UCSD-AML1 (cell line): ENCODE data around the gene KCNN3.
A peak's percentile ranks its signal among the peaks of the same experiment; 100 is the strongest.
"Not testable (repeated sequence)": the region's sequence is repeated elsewhere in the genome, so short reads cannot be mapped to it uniquely, and the experiment has no call there.

Experiments used
- DNase-seq: peaks from one replicate; lab custom pipeline; 2025; ENCODE audit not compliant: unreplicated experiment; lab: John Stamatoyannopoulos, UW

The KCNN3 gene

GRCh38 chr1:154870115-154870571 lies at the start of gene KCNN3:
Gene KCNN3 (minus strand): TSS chr1:154870281. CDS start chr1:154869964, 317 bp downstream.
- peak; percentile 94 for DNase-seq

- no peak for DNase-seq
Measured at GRCh38 chr1:154913273-154913672, 43.2 kb upstream of the KCNN3 start.

DNA sequence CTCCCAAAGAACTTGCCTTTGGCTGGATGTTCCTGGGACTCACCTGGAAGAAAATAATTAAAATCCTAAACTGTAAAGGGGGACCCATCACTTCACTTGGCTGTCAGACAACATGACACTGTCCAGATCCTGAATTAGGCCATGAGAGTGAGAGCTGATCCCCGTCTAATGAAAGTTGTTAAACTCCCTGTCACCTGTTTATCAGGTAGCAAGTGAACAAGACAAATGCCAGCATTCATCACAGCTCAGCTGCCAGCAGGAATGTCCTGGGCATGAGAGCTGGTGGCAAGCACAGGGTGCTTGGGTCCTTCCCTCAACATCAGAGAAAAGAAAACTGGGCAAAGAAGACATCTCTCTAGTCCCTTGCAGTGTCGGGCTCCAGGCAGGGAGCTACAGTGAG lies 42.7 kb upstream of the KCNN3 start:
- DNase-seq, result no peak

DNA sequence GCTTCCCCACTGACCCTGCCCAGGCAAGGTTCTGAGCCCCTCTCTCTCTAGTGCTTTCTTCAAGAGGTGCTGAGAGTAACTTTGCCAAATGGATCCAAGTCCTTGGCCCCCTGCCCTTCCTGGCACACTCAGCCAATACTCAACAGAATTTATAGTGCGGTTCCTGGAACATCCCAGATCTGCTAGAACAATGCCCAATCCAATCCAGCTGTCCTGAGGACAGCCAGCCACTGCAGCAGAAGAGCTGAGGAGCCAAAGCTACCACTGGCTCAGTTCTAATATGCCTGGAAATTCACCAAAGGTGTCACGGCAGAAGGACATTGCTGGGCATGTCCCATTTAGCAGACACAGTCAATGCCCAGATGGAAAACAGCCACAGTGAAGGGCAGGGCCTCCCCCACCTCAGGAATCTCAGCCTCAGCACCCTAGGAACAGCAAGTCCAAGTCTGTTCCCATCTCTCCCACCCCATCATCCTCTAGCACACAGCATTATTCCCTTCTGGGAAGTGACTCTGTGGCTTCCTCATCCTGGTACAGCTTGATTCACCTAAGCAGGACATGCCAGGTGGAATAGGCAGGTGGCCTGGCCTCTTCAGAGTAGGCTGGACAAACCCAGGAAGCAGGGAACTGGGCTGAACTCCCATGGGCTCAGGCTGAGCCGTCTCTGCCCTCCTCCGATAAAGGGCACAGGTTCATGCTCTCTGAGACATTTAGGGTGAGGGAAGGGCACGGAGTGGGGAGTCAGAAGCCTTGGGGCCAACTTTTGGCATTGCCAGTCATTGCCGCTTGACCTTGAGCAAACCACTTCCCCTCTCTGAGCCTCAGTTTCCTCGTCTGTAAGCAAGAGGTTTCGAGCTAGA lies 41.8 kb upstream of the KCNN3 start:
- DNase-seq, result no peak

- DNase-seq, result no peak
Measured at GRCh38 chr1:154910851-154911250, 40.8 kb upstream of the KCNN3 start.

DNA sequence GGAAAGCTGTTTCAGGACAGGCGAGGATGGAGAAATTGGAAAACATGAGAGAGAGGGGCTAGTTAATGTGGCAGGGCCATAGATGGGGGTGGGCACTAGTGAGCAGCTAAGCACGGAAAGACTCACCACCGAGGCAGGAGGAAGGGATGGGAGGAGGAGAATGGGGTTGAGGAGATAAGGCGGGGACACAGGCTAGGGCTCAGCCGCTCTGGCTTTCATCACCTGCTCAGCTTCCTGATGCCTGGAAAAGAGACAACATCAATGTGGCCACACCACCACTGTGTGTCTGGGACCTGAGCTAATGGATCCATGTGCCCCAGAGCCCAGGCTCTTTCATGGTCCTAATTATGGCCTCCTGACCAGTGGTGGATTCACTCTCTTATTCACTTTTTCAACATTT lies 38.9 kb upstream of the KCNN3 start:
- no peak for DNase-seq

DNA sequence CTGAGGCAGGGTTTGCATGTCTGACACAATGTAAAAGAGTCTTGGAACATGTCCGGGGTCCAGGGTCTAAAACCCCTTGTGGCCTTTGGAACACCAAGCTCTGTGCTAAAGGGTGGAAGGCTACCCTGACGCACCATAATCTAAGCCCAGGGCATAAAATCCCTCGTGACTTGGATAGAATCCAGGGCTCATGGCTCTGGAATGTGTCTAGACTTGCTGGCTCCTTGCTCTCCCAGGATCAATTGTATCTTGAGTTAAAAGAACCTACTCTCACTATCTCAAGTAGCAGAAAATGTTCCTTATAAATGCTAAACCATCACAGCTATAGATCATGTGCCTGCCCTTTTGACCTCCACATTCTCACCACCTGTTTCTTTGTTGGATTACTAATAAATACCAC lies 38.0 kb upstream of the KCNN3 start:
- not testable (repeated sequence) for DNase-seq

DNA sequence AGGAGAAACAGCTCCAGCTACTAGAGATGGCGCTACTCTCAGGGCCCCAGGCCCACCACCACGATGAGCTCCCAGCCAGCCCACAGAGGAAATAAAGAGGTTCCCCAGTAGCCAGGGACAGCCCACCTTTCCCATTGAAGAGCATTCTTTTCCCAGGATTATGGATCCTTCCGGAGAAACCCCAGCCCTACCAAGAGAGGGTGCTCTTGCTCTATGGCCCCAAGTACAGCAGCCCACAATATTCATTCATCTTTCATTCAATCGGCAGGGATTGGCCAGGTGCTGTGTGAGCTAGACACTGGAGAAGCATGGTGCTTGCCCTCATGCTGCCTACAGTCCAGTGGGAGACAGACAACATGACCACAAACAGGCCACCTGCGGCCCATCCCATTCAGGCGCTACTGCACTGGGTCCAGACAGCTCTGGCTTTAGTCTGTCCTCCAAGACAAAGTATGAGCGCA lies 36.6 kb upstream of the KCNN3 start:
- peak; percentile 39 for DNase-seq

DNA sequence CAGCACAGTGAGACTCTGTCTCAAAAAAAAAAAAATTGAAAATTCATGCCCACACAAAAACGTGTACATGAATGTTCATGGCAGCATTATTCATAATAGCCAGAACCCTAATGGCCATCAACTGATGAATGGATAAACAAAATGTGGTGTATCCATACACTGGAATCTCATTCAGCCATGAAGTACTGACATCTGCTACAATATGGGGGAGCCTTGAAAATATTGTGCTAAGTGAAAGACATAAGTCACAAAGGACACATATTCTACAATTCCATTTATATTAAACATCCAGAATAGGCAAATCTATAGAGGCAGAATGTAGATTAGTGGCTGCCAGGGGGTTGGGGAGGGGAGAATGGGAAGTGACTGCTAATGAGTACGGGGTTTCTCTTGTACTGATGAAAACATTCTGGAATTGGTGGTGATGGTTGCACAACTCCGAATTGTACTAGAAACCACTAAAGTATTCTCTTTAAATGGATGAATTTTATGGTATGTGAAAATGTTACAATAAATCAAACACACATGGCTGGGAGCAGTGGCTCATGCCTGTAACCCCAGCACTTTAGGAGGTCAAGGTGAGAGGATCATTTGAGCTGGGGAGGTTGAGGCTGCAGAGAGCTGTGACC lies 33.0 kb upstream of the KCNN3 start:
- DNase-seq, result no peak

GRCh38 chr1:154901591-154901990 lies 31.5 kb upstream of the KCNN3 start:
- DNase-seq, result no peak

DNA sequence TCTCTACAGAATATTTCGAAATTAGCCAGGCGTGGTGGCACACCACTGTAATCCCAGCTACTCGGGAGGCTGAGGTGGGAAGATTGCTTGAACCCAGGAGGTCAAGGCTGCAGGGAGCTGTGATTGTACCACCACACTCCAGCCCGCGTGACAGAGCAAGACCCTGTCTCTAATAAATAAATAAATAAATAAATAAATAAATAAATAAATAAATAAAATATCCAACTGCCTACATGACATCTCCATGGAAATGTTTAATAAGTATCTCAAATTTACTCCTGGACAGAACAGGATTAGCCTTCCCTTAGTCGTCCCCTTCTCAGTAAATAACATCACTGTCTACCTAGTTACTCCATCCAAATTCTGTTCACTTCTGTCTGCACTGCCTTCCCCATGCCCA lies 29.0 kb upstream of the KCNN3 start:
- DNase-seq, result no peak

DNA sequence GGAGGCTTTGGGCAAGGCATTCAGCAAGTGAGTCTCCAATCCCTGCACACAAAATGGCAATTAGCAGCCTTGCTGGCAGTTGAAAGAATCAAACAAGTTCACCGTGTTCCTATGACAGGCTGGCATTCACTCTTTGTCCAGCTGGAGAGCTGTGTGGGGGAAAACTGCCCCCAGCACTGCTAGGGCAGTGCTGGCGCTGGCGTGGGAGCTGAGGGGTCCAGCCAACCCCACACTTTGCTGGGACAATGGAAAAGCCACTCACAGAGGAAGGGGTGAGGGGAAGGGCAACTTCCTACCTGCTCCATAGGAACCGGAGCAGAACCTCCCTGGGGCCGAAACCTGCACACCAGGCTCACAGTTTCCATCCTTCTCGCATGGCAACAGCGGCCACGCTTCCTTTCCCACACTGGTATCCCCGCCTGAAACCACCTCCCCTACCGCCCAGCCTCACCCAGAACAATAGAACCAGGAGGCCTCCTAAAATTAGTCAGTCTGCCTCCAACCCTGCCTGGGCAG lies 26.7 kb upstream of the KCNN3 start:
- DNase-seq, result no peak

DNA sequence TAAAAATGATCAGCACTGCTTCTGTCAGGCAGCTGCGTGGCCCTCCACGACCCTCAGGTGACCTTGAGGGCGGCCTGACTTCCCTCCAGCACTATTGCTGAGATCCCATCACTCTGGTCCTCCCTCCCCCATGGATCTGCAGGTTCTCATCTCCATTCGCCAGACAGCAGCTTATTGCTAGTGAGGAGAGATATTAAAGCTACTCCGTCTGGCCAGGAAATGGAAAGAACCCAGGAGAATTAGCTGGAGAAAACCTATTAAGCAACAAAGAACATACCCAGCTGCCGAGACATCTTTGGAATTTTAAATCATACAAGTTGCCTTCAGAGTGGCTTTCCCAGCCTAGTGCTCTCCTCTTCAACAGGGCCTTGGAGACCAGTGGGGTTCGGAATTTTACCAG lies 25.7 kb upstream of the KCNN3 start:
- no peak for DNase-seq

DNA sequence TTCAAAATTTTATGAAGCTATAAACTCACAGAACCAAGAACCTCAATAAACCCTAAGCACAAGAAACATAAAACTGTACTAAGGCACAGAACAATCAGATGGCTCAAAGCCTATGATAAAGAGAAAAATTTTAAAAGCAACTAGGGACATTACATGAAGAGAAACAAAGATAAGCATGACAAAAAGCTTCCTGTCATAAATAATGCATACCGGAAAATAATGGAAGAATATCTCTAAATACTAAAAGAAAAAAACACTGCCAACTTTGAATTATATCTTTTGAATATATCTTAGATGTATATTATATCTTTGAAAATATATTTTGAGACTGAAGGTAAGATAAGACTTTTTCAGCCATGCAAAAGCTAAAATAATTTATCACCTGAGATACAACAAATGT lies 21.4 kb upstream of the KCNN3 start:
- DNase-seq, result no peak

DNA sequence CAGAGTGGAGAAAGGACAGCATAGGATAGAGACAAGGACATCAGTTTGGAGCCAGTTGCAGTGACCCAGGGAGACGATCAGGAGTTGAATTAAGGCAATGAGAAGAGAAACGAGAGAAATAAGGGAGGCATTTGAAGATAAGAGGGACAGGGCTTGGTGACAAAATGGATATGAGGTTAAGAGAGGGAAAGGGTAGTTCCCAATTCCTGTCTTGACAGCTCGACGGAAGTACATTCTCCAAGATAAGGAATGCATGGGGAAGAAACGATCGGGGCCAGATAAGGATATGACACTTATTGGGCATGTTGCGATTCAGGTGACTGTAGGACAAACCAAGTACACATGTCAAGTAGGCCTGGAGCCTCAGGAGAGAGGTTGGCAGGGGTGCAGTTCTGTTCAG lies 18.7 kb upstream of the KCNN3 start:
- no peak for DNase-seq

- no peak for DNase-seq
Measured at GRCh38 chr1:154886281-154887015, 16.4 kb upstream of the KCNN3 start.

GRCh38 chr1:154884869-154885701 lies 15.0 kb upstream of the KCNN3 start:
- DNase-seq, result no peak

GRCh38 chr1:154883919-154884868 lies 14.1 kb upstream of the KCNN3 start:
- peak; percentile 36 for DNase-seq

- DNase-seq, result no peak
Measured at GRCh38 chr1:154881820-154882535, 11.9 kb upstream of the KCNN3 start.
